Measurements from ENCODE around the gene PPOX. TPM values are rescaled to one million over a fixed set of nuclear protein-coding genes. Genes with fewer than 3 reads are reported as not detected.

PPOX gene
- total RNA-seq, 1 donor from 2014 or later, result 21.6 TPM

DNA sequence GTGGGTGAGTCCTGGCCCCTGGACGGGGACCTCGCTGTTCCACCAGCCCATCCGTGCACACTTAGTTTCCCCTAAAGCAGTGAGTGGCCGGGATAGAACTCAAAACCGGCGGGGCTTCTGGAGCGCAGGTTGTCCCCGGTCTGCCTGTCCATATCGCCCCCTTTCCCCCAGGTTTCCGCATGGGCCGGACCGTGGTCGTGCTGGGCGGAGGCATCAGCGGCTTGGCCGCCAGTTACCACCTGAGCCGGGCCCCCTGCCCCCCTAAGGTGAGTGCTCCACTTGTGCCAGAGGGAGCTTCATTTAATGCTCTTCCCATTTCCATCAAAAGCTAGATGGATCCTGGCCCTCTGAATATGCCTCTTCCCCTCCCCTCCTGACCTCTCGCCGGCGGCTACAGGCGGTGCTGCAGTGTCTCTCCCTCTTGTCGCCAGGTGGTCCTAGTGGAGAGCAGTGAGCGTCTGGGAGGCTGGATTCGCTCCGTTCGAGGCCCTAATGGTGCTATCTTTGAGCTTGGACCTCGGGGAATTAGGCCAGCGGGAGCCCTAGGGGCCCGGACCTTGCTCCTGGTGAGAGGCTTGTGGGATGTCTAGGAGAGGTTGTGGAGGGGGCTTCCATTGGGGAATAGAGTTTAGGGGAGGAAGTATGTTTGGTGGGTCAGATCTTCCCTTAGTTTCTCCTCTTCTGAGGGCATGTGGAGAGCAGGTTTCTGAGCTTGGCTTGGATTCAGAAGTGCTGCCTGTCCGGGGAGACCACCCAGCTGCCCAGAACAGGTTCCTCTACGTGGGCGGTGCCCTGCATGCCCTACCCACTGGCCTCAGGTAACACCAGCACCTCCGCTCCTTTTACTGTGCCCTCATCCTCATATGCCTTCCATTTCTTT lies 683 bp downstream of the PPOX start:
- DNase-seq (ENCODE audit: low spot score), result peak; percentile 78
- Mint-ChIP-seq H3K4me1 (ENCODE audit: low read depth) (peaks cover 32% of the 10 kb centered on the region), H3K27ac (ENCODE audit: unreplicated experiment) (peak overlapping the region; percentile 99)

GRCh38 chr1:161168906-161169305 lies 2.7 kb downstream of the PPOX start:
- H3K27ac Mint-ChIP-seq (ENCODE audit: unreplicated experiment), result no peak overlapping the region
- H3K4me3 Mint-ChIP-seq (ENCODE audit: unreplicated experiment), result no peak overlapping the region
- H3K27me3 Mint-ChIP-seq (ENCODE audit: low read depth), result no peaks in the 10 kb centered on the region
- TF ChIP-seq CTCF (IDR thresholded peaks at IDR 0.05), result no peak
- H3K9me3 Mint-ChIP-seq (ENCODE audit: low read depth), result no peaks in the 10 kb centered on the region
- H3K4me1 Mint-ChIP-seq (ENCODE audit: low read depth), result peaks cover 48% of the 10 kb centered on the region
- H3K36me3 Mint-ChIP-seq (ENCODE audit: low read depth), result peaks cover 16% of the 10 kb centered on the region
- peak; percentile 59 for DNase-seq (ENCODE audit: low spot score)

More for the DNA sequence above, 683 bp downstream of the PPOX start:
- H3K27me3 Mint-ChIP-seq (ENCODE audit: low read depth), result no peaks in the 10 kb centered on the region
- H3K4me3 Mint-ChIP-seq (ENCODE audit: unreplicated experiment), result peak overlapping the region; percentile 89
- H3K9me3 Mint-ChIP-seq (ENCODE audit: low read depth), result no peaks in the 10 kb centered on the region
- H3K36me3 Mint-ChIP-seq (ENCODE audit: low read depth), result peaks cover 15% of the 10 kb centered on the region
- no peak for TF ChIP-seq CTCF (IDR thresholded peaks at IDR 0.05)

- peaks cover 22% of the 10 kb centered on the region for H3K36me3 Mint-ChIP-seq (ENCODE audit: low read depth)
- H3K27ac Mint-ChIP-seq (ENCODE audit: unreplicated experiment), result peak overlapping the region; percentile 27
- H3K27me3 Mint-ChIP-seq (ENCODE audit: low read depth), result no peaks in the 10 kb centered on the region
- no peak for DNase-seq (ENCODE audit: low spot score)
- peaks cover 45% of the 10 kb centered on the region for H3K4me1 Mint-ChIP-seq (ENCODE audit: low read depth)
- H3K9me3 Mint-ChIP-seq (ENCODE audit: low read depth), result no peaks in the 10 kb centered on the region
- TF ChIP-seq CTCF (IDR thresholded peaks at IDR 0.05), result peak; percentile 50
- H3K4me3 Mint-ChIP-seq (ENCODE audit: unreplicated experiment), result no peak overlapping the region
These were observed 5.0 kb downstream of the PPOX start for GRCh38 chr1:161171191-161171590.

GRCh38 chr1:161171696-161172095 lies 5.5 kb downstream of the PPOX start:
- H3K4me1 Mint-ChIP-seq (ENCODE audit: low read depth), result peaks cover 48% of the 10 kb centered on the region
- H3K4me3 Mint-ChIP-seq (ENCODE audit: unreplicated experiment), result no peak overlapping the region
- peaks cover 22% of the 10 kb centered on the region for H3K36me3 Mint-ChIP-seq (ENCODE audit: low read depth)
- no peaks in the 10 kb centered on the region for H3K27me3 Mint-ChIP-seq (ENCODE audit: low read depth)
- DNase-seq (ENCODE audit: low spot score), result peak; percentile 77
- H3K27ac Mint-ChIP-seq (ENCODE audit: unreplicated experiment), result no peak overlapping the region
- no peaks in the 10 kb centered on the region for H3K9me3 Mint-ChIP-seq (ENCODE audit: low read depth)
- TF ChIP-seq CTCF (IDR thresholded peaks at IDR 0.05), result no peak

- no peak for TF ChIP-seq CTCF (IDR thresholded peaks at IDR 0.05)
- H3K4me3 Mint-ChIP-seq (ENCODE audit: unreplicated experiment), result no peak overlapping the region
- no peaks in the 10 kb centered on the region for H3K9me3 Mint-ChIP-seq (ENCODE audit: low read depth)
- peak overlapping the region; percentile 88 for H3K27ac Mint-ChIP-seq (ENCODE audit: unreplicated experiment)
- H3K27me3 Mint-ChIP-seq (ENCODE audit: low read depth), result no peaks in the 10 kb centered on the region
- peaks cover 46% of the 10 kb centered on the region for H3K4me1 Mint-ChIP-seq (ENCODE audit: low read depth)
- H3K36me3 Mint-ChIP-seq (ENCODE audit: low read depth), result peaks cover 22% of the 10 kb centered on the region
- DNase-seq (ENCODE audit: low spot score), result peak; percentile 3
These were observed 6.1 kb downstream of the PPOX start for GRCh38 chr1:161172349-161172748.

Data from chondrocyte (in vitro differentiated cells).